Effector memory CD8-positive, alpha-beta T cell (primary cell): ENCODE data around the gene TOP3A.

ENCODE experiments used
- ATAC-seq: fragments of 150-1000 bp; cut with Tn5 transposase; replicated peaks from 2 replicates; pipeline ENCODE4 v1.10.0; 2021; ENCODE audit warnings: mild to moderate bottlenecking, moderate library complexity
- DNase-seq, 3 experiments: peaks; one replicate each; pipeline ENCODE4 v3.0.0; 2021
- H3K27ac Mint-ChIP-seq, 2 donors: one replicate each; pipeline ENCODE4 v1.8.0; 2022; ENCODE audit warnings: mild to moderate bottlenecking in 2 of 2, mixed read lengths in 2 of 2, moderate library complexity in 2 of 2
- H3K27me3 Mint-ChIP-seq, 2 donors: one replicate each; pipeline ENCODE4 v1.8.0; 2022; ENCODE audit warnings: mixed read lengths in 2 of 2
- H3K36me3 Mint-ChIP-seq: one replicate; pipeline ENCODE4 v1.8.0; 2022; ENCODE audit warnings: mild to moderate bottlenecking, moderate library complexity, mixed read lengths; ENCODE audit not compliant: insufficient read depth
- H3K4me1 Mint-ChIP-seq, 2 donors: one replicate each; pipeline ENCODE4 v1.8.0; 2022; ENCODE audit warnings: low read depth in 2 of 2, mixed read lengths in 2 of 2
- H3K4me3 Mint-ChIP-seq, 2 donors: one replicate each; pipeline ENCODE4 v1.8.0; 2022; ENCODE audit warnings: mild to moderate bottlenecking in 2 of 2, mixed read lengths in 2 of 2, moderate library complexity in 2 of 2
- H3K9me3 Mint-ChIP-seq, 2 donors: one replicate each; pipeline ENCODE4 v1.8.0; 2022; ENCODE audit warnings: mixed read lengths in 2 of 2

Gene TOP3A

GRCh38 chr17:18260332-18261145 lies 54.3 kb downstream of the TOP3A start, which contains the start of gene MIEF2:
Gene MIEF2 (plus strand): TSS chr17:18260662. CDS start chr17:18262721, 2,059 bp downstream.
- H3K27ac Mint-ChIP-seq: peak within 1 kb of the TSS; percentile 89 to 94
- no peaks in the 10 kb centered on the region for H3K27me3 Mint-ChIP-seq
- H3K36me3 Mint-ChIP-seq: peaks cover 12% of the 10 kb centered on the region
- DNase-seq: peak; percentile 87 to 88 (median 87)
- no peaks in the 10 kb centered on the region for H3K9me3 Mint-ChIP-seq
- peak; percentile 86 for ATAC-seq
- peaks cover 32 to 44% of the 10 kb centered on the region in 2 donors for H3K4me1 Mint-ChIP-seq
- peak within 1 kb of the TSS; percentile 98 to 99 for H3K4me3 Mint-ChIP-seq

DNA sequence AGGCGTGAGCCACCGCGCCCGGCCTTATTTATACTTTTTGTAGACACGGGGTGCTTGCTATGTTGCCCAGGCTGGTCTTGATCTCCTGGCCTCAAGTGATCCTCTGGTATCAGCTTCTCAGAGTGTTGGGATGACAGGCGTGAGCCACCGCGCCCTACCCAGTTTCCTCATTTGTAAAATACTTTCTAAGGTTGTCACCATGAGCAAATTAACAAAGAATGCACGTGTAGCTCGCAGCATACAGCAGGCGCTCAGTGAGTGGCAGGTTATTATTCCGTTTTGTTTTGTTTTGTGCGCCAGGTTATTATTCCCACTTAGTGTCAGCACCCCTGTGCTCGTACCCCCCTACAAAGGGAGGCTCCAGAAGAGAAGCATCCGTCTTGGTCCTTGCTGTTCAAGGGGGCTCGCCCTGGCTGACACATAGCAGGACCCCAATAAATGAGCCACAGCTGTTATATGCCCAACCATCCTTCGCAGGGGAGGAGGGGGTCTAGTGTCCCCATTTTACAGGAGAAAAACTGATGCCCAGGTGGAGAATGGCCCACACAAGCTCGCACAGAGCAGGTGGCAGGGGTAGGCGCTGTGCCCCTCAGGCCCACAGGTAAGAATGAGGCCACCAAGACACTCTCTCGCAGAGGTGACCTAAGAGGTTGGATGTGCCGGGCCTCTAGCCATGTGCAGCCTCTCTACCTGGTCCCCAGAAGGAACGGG lies 55.0 kb downstream of the TOP3A start:
- Mint-ChIP-seq H3K4me1 (peaks cover 32 to 44% of the 10 kb centered on the region in 2 donors), H3K9me3 (no peaks in the 10 kb centered on the region), H3K27me3 (no peaks in the 10 kb centered on the region), H3K27ac (peak overlapping the region; percentile 89 to 94), H3K4me3 (peak overlapping the region; percentile 98 to 99), H3K36me3 (peaks cover 10% of the 10 kb centered on the region)
- ATAC-seq (no peak), DNase-seq (no peak)

DNA sequence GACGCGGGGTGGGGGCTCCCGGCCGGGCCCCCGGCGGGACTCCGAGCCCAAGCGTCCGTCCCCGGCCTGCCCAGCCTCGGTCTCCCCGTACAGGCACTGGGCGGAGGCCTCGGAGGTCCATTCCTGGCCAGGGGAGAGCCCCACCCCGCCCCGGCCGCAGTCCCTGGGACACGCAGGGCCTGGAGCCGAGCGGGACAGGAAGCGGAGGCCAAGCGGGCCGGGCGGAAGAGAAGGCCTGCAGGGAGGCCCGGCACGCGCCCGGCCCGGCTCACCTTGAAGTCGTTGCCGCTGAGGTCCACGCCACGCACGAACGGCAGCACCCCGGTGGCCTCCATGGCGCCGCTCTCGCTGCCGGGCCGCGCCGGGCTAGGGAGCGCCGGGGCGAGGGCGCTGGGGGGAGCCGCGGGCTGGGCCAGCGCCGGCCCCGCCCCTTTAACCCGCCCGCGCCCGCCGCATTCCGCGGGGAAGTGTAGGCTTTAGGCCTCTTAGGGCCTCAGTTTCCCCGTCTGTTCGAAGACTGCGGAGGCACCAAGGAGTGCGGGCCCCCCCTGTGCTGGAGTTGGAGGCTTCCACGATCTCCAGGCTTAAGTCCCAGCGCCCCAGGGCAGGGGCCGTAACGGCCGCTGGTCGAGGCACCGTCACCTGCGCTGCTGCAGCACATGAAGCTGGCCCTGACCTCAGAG lies 56.3 kb downstream of the TOP3A start, which contains the start of gene FLII:
Gene FLII, minus strand, starts transcription at position 383 of the 683 bp plus-strand sequence. Its CDS starts 48 bp downstream, at position 335.
- peak within 1 kb of the TSS; percentile 94 to 96 for H3K27ac Mint-ChIP-seq
- H3K9me3 Mint-ChIP-seq: no peaks in the 10 kb centered on the region
- DNase-seq (peak; percentile 36 to 49 (median 41)), ATAC-seq (peak; percentile 43)
- H3K36me3 Mint-ChIP-seq: peaks cover 23% of the 10 kb centered on the region
- no peaks in the 10 kb centered on the region for H3K27me3 Mint-ChIP-seq
- H3K4me1 Mint-ChIP-seq: peaks cover 32 to 44% of the 10 kb centered on the region in 2 donors
- H3K4me3 Mint-ChIP-seq: peak within 1 kb of the TSS; percentile 98 to 99

DNA sequence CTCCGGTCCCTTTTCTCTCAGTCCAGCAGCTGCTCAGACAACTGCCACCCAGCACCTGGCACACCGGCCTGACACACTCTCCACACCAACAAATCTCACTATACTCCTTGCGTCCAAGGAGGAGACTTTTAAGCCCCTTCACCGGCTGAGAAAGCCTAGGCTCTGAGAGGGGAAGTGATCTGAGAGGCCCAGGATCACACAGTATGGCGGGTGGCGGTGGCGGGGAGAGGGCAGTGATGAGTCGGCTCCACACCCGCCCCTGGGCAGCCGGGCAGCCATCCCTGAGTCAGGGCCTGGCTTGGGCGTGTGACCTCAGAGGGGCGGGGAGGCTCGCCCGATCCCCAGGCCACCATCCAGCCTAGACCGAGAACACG lies 56.8 kb downstream of the TOP3A start:
- DNase-seq: peak in 2 of 3 experiments; percentile 29 to 34
- H3K4me3 Mint-ChIP-seq: peak overlapping the region; percentile 98 to 99

DNA sequence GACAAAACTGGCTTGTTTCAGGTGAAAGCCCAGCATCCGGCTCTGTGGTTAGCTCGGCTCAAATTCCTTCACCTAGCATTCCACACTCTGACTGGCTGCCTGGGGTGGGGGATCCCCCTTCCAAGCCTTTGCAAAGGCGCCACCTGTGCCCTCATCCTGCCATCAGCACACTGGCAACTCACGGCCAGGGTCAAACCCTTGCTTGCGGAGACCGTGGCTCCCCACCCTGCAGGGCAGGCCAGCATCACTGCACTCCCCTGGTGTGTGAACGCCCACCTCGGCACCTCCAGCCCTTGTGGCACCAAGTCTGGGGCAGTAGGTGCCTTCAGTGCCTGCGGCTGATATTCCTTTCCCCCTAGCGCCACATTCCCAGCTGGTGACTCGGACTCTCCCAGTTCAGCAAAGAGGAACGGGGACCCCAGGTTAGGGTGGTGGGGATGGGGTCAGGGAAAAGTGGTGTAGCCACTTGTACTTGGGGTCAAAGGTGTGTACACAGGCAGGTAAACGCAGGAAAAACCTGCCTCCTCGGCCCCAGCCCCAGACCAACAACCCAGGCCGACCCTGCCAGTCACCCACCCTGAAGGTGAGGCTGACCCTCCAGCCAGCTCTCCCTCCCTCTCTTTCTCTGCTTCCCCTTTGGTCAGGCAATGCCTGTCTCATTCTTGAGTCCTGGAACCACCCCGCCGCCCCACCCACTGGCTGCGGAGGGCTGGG lies 57.4 kb downstream of the TOP3A start:
- H3K36me3 Mint-ChIP-seq: peaks cover 32% of the 10 kb centered on the region
- DNase-seq: no peak
- no peaks in the 10 kb centered on the region for H3K27me3 Mint-ChIP-seq
- H3K9me3 Mint-ChIP-seq: no peaks in the 10 kb centered on the region
- no peak for ATAC-seq
- H3K4me1 Mint-ChIP-seq: peaks cover 27 to 38% of the 10 kb centered on the region in 2 donors
- H3K27ac Mint-ChIP-seq: peak overlapping the region; percentile 94 to 96
- peak overlapping the region; percentile 98 to 99 for H3K4me3 Mint-ChIP-seq

More for the DNA sequence above, 56.8 kb downstream of the TOP3A start:
- peak; percentile 35 for ATAC-seq
- Mint-ChIP-seq H3K9me3 (no peaks in the 10 kb centered on the region), H3K27ac (peak overlapping the region; percentile 94 to 96), H3K36me3 (peaks cover 28% of the 10 kb centered on the region), H3K27me3 (no peaks in the 10 kb centered on the region), H3K4me1 (peaks cover 28 to 41% of the 10 kb centered on the region in 2 donors)

- DNase-seq: no peak
- Mint-ChIP-seq H3K27ac (peak overlapping the region; percentile 72 to 96), H3K36me3 (peaks cover 39% of the 10 kb centered on the region), H3K27me3 (no peaks in the 10 kb centered on the region), H3K4me1 (peaks cover 23 to 33% of the 10 kb centered on the region in 2 donors), H3K9me3 (no peaks in the 10 kb centered on the region), H3K4me3 (peak overlapping the region; percentile 98 to 99)
- ATAC-seq: no peak
These were observed 58.0 kb downstream of the TOP3A start for GRCh38 chr17:18256776-18257175.

GRCh38 chr17:18256351-18256750 lies 58.4 kb downstream of the TOP3A start:
- no peaks in the 10 kb centered on the region for H3K27me3 Mint-ChIP-seq
- H3K4me1 Mint-ChIP-seq: peaks cover 19 to 31% of the 10 kb centered on the region in 2 donors
- H3K4me3 Mint-ChIP-seq: peak overlapping the region in 1 of 2 donors; percentile 98
- ATAC-seq (no peak), DNase-seq (no peak)
- H3K27ac Mint-ChIP-seq: peak overlapping the region in 1 of 2 donors; percentile 96
- H3K9me3 Mint-ChIP-seq: no peaks in the 10 kb centered on the region
- peaks cover 42% of the 10 kb centered on the region for H3K36me3 Mint-ChIP-seq

DNA sequence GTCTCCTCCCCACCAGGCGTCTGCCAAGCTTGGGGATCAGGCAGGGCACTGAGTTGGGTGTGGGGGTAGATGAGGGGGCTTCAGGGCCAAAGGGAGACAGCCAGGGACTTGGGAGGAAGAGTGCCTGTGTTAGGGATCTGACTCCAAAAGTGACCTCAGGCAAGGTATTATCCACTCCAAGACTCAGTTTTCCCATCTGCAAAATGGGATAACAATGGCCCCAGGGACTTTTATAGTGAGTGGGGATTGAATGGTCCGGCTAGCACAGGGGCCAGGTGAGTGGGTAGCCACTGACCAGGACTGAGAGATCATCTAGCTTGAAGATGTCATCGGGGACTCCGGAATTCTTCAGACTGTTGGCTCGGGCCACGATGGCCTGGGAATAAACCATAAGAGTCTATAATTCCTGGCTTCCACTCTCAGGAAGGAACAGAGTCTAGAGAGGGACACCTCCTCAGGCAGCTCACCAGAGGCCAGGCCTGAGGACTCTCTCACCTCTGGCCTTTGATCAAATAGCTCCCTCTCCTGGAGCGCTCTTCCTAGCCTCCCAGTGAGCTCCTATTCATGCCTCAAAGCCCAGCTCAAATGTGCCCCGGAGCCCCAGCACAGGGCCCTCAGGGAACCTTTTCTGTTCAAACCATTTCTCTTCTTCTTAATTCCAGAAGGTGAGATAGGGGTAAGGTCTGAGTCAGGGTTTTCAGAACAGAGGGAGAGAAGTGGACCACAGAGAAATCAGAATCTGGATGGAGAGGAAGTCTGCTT lies 59.7 kb downstream of the TOP3A start:
- H3K36me3 Mint-ChIP-seq: peaks cover 51% of the 10 kb centered on the region
- no peaks in the 10 kb centered on the region for H3K27me3 Mint-ChIP-seq
- peaks cover 16 to 25% of the 10 kb centered on the region in 2 donors for H3K4me1 Mint-ChIP-seq
- H3K9me3 Mint-ChIP-seq: no peaks in the 10 kb centered on the region
- DNase-seq (no peak), ATAC-seq (no peak)
- peak overlapping the region in 1 of 2 donors; percentile 23 for H3K27ac Mint-ChIP-seq
- H3K4me3 Mint-ChIP-seq: no peak overlapping the region

GRCh38 chr17:18253947-18254821 lies 60.6 kb downstream of the TOP3A start:
- Mint-ChIP-seq H3K27me3 (no peaks in the 10 kb centered on the region), H3K4me1 (peaks cover 12 to 20% of the 10 kb centered on the region in 2 donors), H3K9me3 (no peaks in the 10 kb centered on the region), H3K4me3 (no peak overlapping the region), H3K36me3 (peaks cover 60% of the 10 kb centered on the region), H3K27ac (peak overlapping the region in 1 of 2 donors; percentile 63)
- ATAC-seq: no peak
- DNase-seq: no peak

DNA sequence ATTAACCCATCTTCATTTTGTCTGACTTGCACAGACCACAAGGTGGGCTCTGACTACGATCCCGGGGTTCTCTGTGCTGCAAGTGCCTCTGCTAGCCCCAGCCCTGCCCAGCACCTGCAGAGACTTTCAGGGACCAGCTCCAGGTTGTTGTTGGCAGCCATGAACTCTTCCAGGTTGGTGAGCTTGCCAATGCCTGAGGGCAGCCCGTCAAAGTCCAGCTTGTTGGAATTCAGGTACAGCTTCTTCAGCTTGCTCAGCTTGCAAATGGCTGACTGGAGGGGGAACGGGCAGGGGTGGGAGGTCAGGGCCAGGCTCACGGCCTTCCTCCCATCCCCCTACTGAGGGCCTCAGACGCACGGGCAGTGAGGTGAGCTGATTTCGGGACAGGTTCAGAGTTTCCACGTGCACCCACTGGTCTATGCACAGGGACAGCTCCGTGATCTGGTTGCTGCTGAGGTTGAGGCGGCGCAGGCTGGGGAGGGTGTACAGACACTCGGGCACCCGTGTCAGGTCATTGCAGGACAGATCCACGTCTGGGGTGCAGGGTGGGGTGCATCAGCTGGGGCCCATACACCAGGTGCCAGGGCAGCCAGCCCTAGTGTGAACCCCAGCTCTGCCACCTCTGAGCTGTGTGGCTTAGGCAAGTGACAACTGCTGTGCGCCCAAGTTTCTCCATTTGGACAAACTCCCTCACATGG lies 61.5 kb downstream of the TOP3A start:
- Mint-ChIP-seq H3K4me1 (peaks cover 13 to 19% of the 10 kb centered on the region in 2 donors), H3K9me3 (no peaks in the 10 kb centered on the region), H3K36me3 (peaks cover 63% of the 10 kb centered on the region), H3K27me3 (no peaks in the 10 kb centered on the region), H3K4me3 (no peak overlapping the region), H3K27ac (no peak overlapping the region)
- ATAC-seq (no peak), DNase-seq (no peak)

GRCh38 chr17:18252160-18252559 lies 62.6 kb downstream of the TOP3A start:
- Mint-ChIP-seq H3K27ac (no peak overlapping the region), H3K4me3 (no peak overlapping the region), H3K27me3 (no peaks in the 10 kb centered on the region), H3K9me3 (no peaks in the 10 kb centered on the region), H3K4me1 (peaks cover 9 to 15% of the 10 kb centered on the region in 2 donors), H3K36me3 (peaks cover 73% of the 10 kb centered on the region)
- DNase-seq: no peak
- ATAC-seq: no peak
